ENCODE data around the gene MACROD2. TPM values are rescaled to one million over a fixed set of nuclear protein-coding genes. Genes with fewer than 3 reads are reported as not detected.

MACROD2 gene
- total RNA-seq, 6 experiments from 2014 or later: 0.05 to 0.57 (median 0.11) TPM; not detected in 1

- Mint-ChIP-seq H3K27ac (no peak overlapping the region), H3K4me1 (ENCODE audit: low read depth) (no peaks in the 10 kb centered on the region), H3K9me3 (peaks cover 40% of the 10 kb centered on the region), H3K27me3 (ENCODE audit: insufficient read depth) (no peaks in the 10 kb centered on the region), H3K4me3 (no peak overlapping the region), H3K36me3 (ENCODE audit: low read depth) (no peaks in the 10 kb centered on the region)
- TF ChIP-seq, protein P1, sequence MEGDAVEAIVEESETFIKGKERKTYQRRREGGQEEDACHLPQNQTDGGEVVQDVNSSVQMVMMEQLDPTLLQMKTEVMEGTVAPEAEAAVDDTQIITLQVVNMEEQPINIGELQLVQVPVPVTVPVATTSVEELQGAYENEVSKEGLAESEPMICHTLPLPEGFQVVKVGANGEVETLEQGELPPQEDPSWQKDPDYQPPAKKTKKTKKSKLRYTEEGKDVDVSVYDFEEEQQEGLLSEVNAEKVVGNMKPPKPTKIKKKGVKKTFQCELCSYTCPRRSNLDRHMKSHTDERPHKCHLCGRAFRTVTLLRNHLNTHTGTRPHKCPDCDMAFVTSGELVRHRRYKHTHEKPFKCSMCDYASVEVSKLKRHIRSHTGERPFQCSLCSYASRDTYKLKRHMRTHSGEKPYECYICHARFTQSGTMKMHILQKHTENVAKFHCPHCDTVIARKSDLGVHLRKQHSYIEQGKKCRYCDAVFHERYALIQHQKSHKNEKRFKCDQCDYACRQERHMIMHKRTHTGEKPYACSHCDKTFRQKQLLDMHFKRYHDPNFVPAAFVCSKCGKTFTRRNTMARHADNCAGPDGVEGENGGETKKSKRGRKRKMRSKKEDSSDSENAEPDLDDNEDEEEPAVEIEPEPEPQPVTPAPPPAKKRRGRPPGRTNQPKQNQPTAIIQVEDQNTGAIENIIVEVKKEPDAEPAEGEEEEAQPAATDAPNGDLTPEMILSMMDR (IDR thresholded peaks at IDR 0.05): no peak
- no peak for DNase-seq
Observed at GRCh38 chr20:15171016-15171415, 1175.7 kb downstream of the MACROD2 start.

DNA sequence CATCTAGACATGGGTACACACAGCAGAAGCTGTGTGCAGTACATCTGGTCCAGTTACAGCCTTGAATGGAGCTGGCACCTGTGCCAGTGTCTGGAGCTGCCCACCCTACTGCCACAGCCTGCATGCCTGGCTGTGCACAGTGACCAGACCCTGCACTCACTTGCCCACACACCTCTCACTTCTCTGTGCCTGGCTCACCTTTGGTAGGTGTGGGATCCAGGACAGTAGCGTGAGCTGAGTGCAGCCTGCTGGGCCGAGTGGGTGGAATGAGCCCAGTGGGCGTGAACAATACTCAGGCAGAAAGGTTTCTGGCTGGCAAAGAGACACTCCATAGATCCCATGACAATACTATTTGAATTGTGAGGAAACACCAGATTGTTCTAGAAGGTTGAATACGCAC is 1181.6 kb downstream of the MACROD2 start:
- peaks cover 45% of the 10 kb centered on the region for H3K9me3 Mint-ChIP-seq
- no peak overlapping the region for H3K4me3 Mint-ChIP-seq
- TF ChIP-seq, protein P1 (IDR thresholded peaks at IDR 0.05): no peak
- peaks cover 3% of the 10 kb centered on the region; the same call in 1 of the 2 replicates for H3K36me3 Mint-ChIP-seq (ENCODE audit: low read depth)
- H3K27ac Mint-ChIP-seq: no peak overlapping the region
- no peak for DNase-seq
- no peaks in the 10 kb centered on the region; the same call in 1 of the 2 replicates for H3K27me3 Mint-ChIP-seq (ENCODE audit: insufficient read depth)
- no peaks in the 10 kb centered on the region for H3K4me1 Mint-ChIP-seq (ENCODE audit: low read depth)

GRCh38 chr20:15178581-15178980 is 1183.3 kb downstream of the MACROD2 start:
- peaks cover 57% of the 10 kb centered on the region for H3K9me3 Mint-ChIP-seq
- no peak for DNase-seq
- H3K36me3 Mint-ChIP-seq (ENCODE audit: low read depth): peaks cover 3% of the 10 kb centered on the region; the same call in 1 of the 2 replicates
- TF ChIP-seq, protein P1 (IDR thresholded peaks at IDR 0.05): no peak
- no peaks in the 10 kb centered on the region; the same call in 1 of the 2 replicates for H3K27me3 Mint-ChIP-seq (ENCODE audit: insufficient read depth)
- H3K4me1 Mint-ChIP-seq (ENCODE audit: low read depth): no peaks in the 10 kb centered on the region
- H3K27ac Mint-ChIP-seq: no peak overlapping the region
- no peak overlapping the region for H3K4me3 Mint-ChIP-seq

GRCh38 chr20:15179381-15179780 is 1184.1 kb downstream of the MACROD2 start:
- Mint-ChIP-seq H3K4me1 (ENCODE audit: low read depth) (no peaks in the 10 kb centered on the region), H3K4me3 (no peak overlapping the region), H3K27ac (no peak overlapping the region), H3K27me3 (ENCODE audit: insufficient read depth) (no peaks in the 10 kb centered on the region; the same call in 1 of the 2 replicates), H3K9me3 (peaks cover 65% of the 10 kb centered on the region), H3K36me3 (ENCODE audit: low read depth) (peaks cover 3% of the 10 kb centered on the region; the same call in 1 of the 2 replicates)
- DNase-seq: no peak
- TF ChIP-seq, protein P1 (IDR thresholded peaks at IDR 0.05): no peak

DNA sequence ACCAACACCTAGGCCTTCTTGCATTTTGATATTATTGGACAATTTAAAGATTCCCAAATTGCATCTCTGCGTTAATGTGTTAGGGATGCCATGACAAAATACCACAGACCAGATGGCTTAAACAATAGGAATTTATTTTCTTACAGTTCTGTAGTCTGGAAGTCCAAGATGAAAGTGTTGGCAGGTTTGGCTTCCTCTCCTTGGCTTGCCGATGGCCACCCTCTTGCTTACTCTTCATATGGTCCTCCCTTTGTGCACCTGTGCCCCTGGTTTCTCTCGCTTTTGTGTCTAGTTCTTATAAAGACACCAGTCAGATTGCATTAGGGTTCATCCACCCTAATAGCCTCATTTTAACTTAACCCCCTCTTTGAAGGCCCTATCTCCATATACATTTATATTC is 1184.5 kb downstream of the MACROD2 start:
- no peak overlapping the region for H3K27ac Mint-ChIP-seq
- no peaks in the 10 kb centered on the region; the same call in 1 of the 2 replicates for H3K27me3 Mint-ChIP-seq (ENCODE audit: insufficient read depth)
- H3K36me3 Mint-ChIP-seq (ENCODE audit: low read depth): peaks cover 3% of the 10 kb centered on the region; the same call in 1 of the 2 replicates
- peaks cover 66% of the 10 kb centered on the region for H3K9me3 Mint-ChIP-seq
- no peak overlapping the region for H3K4me3 Mint-ChIP-seq
- TF ChIP-seq, protein P1 (IDR thresholded peaks at IDR 0.05): no peak
- DNase-seq: no peak
- no peaks in the 10 kb centered on the region for H3K4me1 Mint-ChIP-seq (ENCODE audit: low read depth)
